GM12892 (cell line): ENCODE data around the gene SYT8.

Source experiments
- POLR2A ChIP-seq: IDR thresholded peaks from 2 replicates; pipeline ENCODE4 v1.6.1; 2011; ENCODE audit warnings: low read depth, low read length, control low read depth
- POLR2AphosphoS5 ChIP-seq: IDR thresholded peaks from 2 replicates; pipeline ENCODE4 v1.6.1; 2011; ENCODE audit warnings: low read depth, low read length, control low read depth
- TAF1 ChIP-seq: IDR thresholded peaks from 2 replicates; pipeline ENCODE4 v1.6.1; 2011; ENCODE audit warnings: low read depth, mild to moderate bottlenecking, control low read depth, low read length, borderline replicate concordance

- TF ChIP-seq POLR2AphosphoS5 (no peak), POLR2A (no peak), TAF1 (no peak)
These were observed 14.1 kb upstream of the SYT8 start for GRCh38 chr11:1820463-1821325.
